NCI-H2196 treated with DMSO at 0.1 percent for 48 hours (cell line): Measurements from ENCODE around the gene FBLN1.
"Not testable (repeated sequence)": the region's sequence is repeated elsewhere in the genome, so short reads cannot be mapped to it uniquely, and the experiment has no call there.

ENCODE experiments used
- DNase-seq: peaks from one replicate; lab custom pipeline; 2025; ENCODE audit not compliant: unreplicated experiment; lab: John Stamatoyannopoulos, UW

FBLN1 gene

DNA sequence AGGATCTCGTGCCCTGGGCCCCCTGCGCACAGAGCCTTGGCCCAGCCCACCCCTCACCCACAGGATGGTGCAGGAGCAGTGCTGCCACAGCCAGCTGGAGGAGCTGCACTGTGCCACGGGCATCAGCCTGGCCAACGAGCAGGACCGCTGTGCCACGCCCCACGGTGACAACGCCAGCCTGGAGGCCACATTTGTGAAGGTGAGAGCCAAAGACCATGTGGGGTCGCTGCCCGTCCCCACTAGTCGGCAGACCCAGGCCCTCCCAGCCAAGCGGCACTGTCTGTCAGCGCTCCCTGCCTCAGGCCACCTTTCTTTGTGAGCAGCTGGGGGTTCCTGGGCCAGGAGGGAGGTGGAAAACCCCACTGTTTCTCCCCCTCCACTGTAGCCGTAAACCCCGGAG, 22.8 kb downstream of the FBLN1 start:
- DNase-seq = no peak

DNA sequence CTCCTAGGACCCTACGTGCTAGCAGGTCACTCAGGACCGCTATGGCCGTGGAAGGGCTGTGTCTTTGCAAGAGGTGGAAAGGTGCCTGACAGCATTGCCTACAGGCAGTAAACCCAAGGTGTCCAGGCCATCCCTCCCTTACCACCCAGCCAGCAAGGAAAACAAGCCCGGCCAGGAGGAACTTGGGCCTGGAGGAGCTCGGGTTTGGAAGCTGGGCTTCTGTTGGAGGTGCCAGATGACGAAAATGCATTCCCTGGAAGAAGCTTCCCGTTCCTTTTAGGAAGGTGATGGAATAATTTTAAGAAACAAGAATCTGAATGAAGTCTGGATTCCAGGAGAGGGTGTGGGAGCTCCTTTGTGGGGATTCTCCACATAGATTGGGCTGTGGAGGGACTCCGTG, 23.6 kb downstream of the FBLN1 start:
- no peak for DNase-seq

DNA sequence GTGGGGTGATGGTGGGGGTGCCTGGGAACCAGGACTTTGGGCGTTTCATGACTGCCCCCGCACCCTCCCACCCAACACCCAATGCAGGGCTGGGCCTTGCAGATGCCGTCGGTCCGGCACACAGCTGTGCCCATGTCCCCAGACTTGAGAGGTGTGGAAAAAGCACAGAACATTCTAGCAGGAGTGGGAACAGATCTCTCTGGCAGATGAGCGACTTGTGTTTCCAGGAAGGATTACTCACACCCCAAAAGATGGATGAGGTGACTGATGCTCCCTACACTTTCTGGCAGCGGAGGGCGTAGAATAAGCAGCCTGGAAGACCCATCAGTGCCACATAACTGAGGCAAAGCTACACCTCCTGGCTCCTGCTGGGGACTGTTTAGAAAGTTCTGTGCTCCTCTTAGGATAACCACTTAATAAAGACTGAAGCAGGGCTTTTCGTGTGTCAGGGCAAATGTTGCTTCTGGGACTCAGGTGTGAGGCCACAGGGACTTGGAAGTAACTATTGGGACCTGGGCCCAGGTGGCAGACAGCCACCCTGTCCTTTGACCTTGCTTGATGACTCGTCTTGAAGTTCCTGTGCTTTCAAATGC, 24.2 kb downstream of the FBLN1 start:
- no peak for DNase-seq

DNA sequence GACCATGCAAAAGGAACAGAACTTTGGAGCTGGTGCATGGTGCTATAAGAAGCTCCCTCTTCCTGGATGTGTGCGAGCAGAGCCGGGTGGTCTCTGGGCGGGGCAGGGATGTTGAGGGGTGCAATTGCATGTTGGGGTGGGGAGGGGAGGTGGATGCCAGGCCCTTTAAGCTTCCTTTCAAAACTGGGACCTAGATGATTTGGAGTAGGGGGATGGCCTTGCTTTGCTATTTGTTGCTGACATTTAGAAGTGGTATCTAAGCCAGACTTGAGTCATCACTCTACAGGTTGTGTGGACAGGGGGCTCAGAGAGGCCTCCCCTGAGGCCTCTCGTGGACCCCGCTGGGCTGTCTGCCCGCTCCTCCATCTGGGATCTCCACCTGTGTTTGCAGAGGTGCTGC, 24.8 kb downstream of the FBLN1 start:
- DNase-seq = no peak

DNA sequence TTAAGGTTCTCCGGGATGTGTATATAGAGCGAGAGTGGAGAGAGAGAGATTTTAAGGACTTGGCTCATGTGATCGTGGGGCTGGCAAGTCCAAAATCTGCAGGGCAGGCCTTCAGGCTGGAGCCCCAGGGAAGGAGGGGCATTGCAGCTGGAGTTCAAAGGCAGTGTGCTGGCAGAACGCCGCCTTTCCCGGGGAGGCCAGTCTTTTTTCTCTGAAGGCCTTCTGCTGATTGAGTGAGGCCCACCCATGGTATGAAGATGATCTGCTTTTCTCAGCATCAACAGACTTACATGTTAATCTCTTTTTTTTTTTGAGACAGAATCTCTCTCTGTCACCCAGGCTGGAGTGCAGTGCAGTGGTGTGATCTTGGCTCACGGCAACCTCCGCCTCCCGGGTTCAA, 25.4 kb downstream of the FBLN1 start:
- no peak for DNase-seq

DNA sequence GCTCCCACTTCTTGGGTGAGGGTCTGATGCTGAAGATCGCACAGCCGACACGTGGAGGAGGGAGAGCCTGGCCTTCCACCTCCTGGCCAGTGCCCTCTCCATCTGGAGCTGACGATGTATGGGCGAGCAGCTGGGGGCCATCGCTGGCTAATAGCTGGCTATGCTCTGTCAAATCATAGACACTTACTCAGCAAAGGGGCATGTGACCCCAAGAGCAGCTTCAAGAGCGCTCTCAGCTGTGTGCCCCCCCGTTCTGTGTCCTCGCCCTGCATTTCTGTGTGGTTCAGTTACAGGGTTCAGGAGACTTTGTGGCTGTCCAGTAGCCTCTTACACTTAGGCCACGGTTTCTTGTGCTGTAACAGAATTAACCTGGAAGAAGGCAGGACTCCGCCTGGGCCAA, 26.4 kb downstream of the FBLN1 start:
- no peak for DNase-seq

DNA sequence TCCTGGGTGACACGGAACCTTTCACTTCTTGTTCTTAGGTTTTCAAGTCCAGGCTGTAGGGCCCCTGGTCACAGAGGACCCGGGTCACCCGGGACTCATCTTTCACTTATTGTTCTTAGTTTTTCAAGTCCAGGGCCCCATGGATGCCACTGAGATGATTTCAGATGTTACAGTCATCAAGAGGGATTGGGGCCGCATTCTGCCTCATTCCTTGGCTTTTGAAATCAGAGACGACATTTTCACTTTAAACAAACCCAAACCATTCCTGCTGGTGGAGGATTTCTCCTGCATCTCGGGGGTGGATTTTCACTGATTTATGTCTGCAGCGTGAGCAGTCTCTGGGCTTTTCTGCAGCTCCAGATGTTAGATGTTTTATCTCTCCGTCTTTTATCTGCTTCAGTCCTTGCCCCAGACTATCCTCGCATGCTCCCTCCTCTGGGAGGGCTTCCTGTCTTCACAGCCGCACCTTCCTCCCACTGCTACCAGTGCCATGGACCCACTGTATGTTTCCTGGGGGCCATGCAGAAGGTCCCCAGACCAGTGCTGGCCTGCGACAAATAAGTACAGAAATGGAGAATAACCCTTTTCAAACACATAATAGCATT, 27.4 kb downstream of the FBLN1 start:
- no peak for DNase-seq

DNA sequence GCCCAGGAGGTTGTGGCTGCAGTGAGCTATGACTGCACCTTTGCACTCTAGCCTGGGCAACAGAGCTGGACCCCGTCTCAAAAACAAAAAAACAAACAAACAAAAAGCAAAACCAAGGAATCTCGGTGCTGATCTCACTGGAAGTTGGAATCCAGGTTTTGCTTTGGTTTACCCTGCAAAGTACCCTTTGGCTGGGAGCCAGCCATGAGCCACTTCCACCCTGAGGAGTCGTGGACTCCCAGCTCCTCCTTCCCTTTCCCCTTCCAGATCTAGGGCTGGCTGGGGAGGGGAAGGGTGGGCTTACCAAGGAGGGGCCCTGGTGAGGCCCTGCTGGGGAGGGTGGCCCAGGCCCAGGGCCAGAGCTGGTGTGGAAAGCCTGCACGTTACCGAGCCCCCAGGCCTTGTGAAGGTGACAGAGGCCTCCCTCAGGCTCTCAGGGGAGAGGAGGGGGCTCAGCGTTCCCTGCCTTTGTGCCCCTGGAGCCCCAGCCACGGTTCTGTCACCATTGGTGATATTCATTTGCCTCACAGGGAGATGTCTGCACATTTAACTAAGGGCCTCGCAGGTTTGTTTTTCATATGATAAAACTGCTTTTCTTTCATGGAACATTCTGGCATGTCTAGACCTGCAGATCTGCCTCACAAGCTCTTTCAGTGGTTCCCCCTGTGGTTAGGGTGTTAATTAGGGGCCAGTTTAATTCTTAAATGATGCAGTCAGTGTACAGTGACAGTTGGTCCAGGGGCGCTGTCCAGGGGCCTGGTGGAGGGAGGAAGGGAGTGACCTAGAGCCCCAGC, 29.0 kb downstream of the FBLN1 start:
- DNase-seq = no peak

DNA sequence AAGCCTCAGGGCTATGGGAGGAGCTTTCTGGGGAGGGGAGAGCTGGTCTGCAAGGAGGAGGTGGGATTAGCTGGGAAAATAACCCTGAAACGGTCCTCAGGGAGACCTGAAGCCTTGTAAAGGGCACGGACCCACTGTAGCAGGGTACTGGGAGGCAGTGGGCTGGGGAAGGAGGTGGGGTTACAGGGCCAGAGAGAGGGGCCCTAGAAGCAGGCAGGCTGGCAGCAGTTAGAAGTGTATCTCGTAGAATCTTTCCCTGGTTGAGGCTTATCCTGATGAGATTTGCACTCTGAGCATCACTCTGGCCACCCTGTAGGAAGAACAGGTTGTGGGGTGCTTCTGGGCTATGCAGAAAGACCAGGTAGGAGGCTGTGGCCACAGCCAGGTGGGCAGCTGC, 29.6 kb downstream of the FBLN1 start:
- no peak for DNase-seq

DNA sequence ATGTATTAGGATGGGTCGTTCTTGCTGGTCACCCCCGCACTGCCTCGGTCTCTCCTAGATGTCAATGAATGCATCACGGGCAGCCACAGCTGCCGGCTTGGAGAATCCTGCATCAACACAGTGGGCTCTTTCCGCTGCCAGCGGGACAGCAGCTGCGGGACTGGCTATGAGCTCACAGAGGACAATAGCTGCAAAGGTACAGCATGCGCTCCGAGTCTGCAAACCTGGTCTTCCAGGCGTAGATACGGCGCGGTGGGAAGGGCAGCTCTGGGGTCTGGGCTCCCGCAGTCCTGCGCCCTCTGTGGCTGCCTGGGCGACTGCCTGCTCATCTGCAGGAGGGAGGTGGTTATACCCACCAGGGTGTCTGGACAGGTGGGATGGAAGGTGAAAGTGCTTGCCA, 31.0 kb downstream of the FBLN1 start:
- no peak for DNase-seq

DNA sequence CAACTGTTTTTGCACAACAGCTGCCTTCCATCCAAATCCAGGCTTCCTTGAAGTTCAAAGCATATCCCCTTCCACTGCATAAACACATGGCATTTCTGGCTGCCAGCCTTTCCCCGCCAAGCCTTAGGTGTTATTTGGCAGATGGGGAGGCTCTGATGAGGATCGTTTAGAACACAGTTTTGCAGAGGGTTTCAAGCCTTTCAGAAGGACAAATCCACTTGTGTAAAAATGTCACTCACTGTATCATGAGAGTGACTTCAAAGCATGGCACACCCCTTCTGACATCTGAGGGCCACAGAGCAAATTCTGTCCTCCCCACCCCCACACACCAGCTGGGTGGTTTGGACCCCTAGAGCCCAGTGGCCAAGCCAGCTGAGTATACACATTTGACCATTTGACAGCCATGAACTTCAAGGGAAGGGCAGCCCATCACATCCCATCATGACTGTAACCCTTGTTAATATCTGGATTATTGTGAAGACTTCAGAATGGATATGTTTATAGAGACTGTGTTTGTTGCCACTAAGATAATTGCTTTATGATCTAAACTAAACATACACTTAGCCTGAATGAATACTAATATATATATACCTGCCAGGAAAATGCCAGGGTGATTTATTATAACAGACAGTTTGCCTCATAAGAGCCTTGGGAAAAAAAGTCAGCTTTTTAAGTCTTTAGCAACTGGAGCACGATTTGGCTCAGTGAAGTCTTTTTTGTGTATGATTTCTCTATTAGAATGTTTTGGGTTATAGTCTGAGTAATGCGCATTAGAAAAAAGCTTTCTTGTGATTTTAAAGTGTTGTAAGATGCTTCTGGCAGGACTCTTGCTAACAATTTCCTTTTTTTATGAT, 31.9 kb downstream of the FBLN1 start:
- no peak for DNase-seq

DNA sequence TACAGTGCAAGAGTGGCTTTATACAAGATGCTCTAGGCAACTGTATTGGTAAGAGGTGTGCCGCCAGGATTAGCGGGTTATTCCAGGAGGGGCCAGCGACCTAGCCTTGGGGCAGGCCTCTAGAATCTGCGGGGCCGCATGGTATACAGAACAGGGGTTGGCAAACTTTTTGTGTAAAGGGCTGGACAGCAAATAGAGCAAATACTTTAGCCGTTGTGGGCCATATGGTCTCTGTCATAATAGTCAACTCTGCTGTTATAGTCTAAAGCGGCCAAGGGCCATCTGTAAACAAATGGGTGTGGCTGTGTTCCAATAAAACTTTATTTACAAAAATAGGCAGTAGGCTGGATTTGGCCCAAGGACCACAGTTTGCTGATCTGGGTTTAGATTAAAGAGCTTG, 32.6 kb downstream of the FBLN1 start:
- DNase-seq = no peak

DNA sequence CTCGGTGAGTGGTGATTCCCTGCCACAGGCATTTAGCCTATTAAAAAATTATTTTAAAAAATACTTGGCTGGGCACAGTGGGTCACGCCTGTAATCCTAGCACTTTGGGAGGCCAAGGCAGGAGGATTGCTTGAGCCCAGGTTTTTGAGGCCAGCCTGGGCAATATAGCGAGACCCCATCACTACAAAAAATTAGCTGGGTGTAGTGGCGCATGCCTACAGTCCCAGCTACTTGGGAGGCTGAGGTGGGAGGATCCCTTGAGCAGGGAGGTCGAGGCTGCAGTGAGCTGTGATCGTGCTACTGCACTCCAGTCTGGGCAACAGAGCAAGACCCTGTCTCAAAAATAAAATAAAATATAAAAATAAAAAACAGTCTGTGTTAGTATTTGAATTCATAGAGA, 33.2 kb downstream of the FBLN1 start:
- DNase-seq = not testable (repeated sequence)

DNA sequence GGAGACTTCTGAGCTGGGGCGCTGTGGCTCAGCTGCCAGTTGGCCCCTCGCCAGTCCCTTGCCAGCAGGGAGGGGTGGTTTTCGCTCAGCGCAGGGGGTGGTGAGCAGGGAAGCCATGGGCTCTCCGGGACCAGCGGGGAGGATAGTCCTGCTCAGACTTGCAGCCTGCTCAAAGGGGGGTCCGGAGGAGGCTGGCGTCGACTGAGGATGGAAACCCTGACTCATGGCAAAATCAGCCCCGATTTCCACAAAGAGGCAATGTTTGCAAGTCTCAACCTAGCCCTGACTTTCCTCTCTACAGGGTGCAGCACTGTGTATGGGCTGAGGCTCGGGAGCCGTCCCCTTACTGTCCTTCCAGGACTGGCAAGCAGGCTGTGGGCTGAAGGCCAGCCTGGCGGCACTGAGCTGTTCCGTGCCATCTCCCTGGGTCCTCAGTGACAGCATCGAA, 35.1 kb downstream of the FBLN1 start:
- no peak for DNase-seq

DNA sequence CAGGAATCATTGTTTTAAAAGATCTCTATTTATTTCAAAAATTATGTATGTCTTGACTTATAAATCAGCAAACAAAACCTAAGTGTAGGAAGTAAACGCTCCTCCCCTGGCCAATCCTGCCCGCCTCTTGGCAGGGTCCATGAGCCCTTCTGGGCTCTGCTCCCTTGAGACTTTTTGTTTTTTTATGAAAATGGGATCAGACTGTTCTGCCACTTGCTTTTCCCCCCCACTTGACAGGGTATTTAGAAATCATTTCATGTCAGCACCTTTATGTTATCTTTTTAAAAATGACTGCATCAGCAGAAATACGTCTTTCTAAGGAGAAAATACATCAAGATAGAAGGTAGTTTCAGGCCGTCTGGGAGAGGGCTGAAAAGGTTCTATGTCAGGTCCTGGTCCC, 35.6 kb downstream of the FBLN1 start:
- DNase-seq = no peak

DNA sequence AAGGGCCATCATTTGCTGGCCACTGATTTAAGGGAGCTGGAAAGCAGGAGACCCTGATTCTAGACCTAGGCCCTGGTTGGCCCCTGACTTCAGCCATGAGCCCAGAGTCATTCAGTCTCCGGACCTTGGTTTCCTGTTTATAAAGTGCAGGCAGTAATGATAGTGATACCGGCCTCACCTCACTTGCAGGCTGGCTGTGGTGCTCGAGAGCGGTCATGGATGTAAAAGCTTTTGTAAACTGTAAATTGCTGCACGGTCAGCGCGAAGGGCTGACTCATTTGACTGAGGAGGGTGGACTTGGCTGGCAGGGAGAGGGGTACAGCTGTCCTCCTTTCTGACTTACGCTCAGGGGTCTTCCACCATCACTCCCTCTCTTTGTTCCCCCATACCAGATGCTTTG, 37.4 kb downstream of the FBLN1 start:
- no peak for DNase-seq

DNA sequence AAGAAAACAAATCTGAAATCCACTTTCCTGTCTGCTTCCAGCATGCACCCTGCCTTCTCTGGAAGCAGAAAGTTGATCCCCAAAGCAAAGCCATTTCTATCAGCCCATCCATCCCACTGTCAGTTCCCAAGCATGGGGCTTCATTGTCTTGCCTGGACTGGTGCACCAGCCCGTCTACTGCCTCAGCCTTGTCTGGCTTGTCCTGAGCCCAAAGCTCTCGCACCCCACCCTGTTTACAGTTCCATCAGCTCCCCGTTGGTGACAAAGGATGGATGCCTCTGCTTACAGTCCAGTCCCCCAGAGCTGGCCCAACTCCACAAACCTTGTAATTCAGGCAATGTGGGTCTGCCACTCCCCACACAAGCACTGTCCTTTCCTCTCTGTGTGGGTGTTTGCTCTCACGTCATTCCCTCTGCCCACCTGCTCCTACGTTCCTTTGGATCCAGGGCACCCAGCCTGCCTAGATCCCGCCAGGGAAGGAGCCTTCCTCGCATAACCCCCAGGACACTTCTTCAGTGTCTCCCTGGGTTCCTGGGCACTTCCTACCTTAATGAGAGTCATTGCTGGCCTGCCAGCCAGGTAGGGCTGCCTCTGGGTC, 38.8 kb downstream of the FBLN1 start:
- DNase-seq = no peak

DNA sequence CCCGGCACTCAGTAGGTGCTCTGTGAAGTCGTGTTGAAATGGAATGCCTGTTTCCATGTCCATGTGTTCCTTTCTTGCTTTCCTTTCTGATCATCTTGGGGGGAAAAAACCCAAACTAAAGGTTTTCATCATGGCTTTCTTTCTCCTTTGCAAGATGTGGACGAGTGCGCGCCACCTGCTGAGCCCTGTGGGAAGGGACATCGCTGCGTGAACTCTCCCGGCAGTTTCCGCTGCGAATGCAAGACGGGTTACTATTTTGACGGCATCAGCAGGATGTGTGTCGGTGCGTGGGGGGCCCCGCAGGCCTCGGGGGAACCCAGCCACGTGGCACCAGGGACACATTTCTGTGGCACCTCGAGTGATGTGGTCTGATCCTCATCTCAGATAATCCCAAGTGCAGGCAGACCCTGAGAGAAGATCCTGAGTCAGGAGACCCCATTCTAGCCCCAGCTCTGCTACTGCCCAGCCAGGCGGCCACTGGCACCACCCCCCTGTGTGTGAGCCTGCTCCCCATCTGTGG, 39.4 kb downstream of the FBLN1 start:
- DNase-seq = no peak

DNA sequence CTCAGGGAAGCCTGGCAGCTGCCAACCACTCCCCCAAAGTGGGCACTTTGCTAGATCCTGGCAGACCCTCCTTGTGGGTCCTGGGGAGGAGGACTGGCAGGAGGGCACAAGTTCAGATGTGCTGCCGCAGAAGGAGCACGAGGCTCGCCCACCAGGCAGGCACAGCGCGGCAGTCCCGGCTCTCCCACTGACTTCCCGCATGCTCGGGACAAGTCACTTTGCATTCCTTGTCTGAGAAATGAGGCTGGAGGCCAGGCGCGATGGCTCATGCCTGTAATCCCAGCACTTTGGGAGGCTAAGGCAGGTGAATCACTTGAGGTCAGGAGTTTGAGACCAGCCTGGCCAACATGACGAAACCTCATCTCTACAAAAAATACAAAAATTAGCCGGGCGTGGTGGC, 40.1 kb downstream of the FBLN1 start:
- DNase-seq = not testable (repeated sequence)

DNA sequence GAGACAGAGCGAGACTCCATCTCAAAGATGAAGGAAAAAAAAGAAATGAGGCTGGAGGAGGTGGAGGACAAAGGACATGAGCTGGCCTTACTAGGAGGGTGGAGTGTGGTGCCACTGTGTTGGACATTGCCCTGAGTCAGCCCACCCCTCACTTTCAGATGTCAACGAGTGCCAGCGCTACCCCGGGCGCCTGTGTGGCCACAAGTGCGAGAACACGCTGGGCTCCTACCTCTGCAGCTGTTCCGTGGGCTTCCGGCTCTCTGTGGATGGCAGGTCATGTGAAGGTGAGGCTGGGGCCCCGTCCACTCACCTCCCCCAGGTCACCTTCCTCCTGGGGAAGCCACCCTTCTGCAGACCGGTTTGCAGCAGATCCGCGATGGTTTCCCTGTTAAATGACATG, 40.6 kb downstream of the FBLN1 start:
- DNase-seq = no peak

DNA sequence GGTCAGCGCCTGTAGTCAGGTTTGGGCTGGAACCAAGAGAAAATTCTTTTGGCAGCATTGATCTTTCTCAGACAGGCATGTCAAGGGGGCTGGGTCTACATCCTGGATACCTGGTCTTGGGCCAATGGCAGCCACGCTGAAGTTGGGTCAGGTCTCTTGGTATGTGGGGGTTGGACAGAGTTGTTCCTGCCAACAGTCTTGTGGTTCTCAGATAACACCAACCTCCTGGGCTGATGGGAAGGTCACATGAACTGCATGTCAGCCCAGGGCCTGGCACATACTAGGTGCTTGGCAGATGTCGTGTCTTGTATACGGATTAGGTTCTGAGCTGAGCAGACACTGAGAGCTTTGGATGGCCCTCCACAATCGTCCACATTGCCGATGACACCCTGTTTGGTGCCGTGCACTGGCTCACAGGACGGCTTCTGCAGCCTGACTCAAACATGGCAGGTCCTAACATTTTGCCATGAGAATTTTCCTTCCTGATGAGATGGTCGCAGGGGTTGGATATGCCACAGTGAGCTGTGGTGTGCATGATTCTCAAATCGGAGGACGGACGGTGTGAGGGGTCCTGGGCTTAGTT, 42.0 kb downstream of the FBLN1 start:
- DNase-seq = no peak
